ENCODE data around the gene ZFHX3. TPM values are rescaled to one million over a fixed set of nuclear protein-coding genes. Genes with fewer than 3 reads are reported as not detected.

Gene ZFHX3
- total and polyA plus RNA-seq, 10 of the 15 experiments (the other 5 are each of a cell fraction or from before 2014, with no cell fraction given) = 0.68 to 8.6 (median 2.0) TPM

GRCh38 chr16:72838586-72838910 lies 209.4 kb downstream of the ZFHX3 start (continued):
- TF ChIP-seq REST (IDR thresholded peaks at IDR 0.05; ENCODE audit: low read depth, low read length) (no peak), TCF3 (IDR thresholded peaks at IDR 0.05; ENCODE audit: borderline replicate concordance, insufficient read depth, low read depth, low read length) (no peak), IRF4 (IDR thresholded peaks at IDR 0.05; ENCODE audit: low read depth, low read length) (no peak), POLR2AphosphoS2 (IDR thresholded peaks at IDR 0.05; ENCODE audit: low read depth, low read length) (no peak), NR2C1 (IDR thresholded peaks at IDR 0.05) (no peak), CREB1 (IDR thresholded peaks at IDR 0.05; ENCODE audit: low read depth) (no peak), RELB (IDR thresholded peaks at IDR 0.05; ENCODE audit: low read depth) (no peak)
